A673 (cell line): ENCODE measurements around the gene SERP2. TPM values are rescaled to one million over a fixed set of nuclear protein-coding genes. Genes with fewer than 3 reads are reported as not detected.

Experiments
- BruUV-seq: library from RNA; stranded (reverse); fragments of 400-500 nt; replicated peaks from 2 replicates; lab custom pipeline; 2021; lab: Mats Ljungman, UMichigan
- CTCF ChIA-PET: fragments of 300-600 bp; sonication (Branson Sonifier 250); formaldehyde crosslinking; loops from one replicate; lab custom pipeline; 2022; ENCODE audit warnings: antibody characterized with exemption; lab: Charles Lee
- POLR2A ChIA-PET: fragments of 300-600 bp; sonication (Branson Sonifier 250); formaldehyde crosslinking; loops from one replicate; lab custom pipeline; 2022; ENCODE audit warnings: antibody characterized with exemption; ENCODE audit not compliant: low non-redundant PET; lab: Charles Lee
- DNase-seq: peaks from one replicate; pipeline ENCODE4 v3.0.0-alpha.2; 2015; ENCODE audit warnings: low spot score
- H3K27ac ChIP-seq: fragments of 200-600 bp; sonication (generic); 2 replicates; pipeline ENCODE4 v1.5.1; 2016; ENCODE audit warnings: mixed run types, low read depth, mild to moderate bottlenecking, mixed read lengths, antibody characterized with exemption, low read length; ENCODE audit not compliant: poor library complexity, severe bottlenecking
- H3K27me3 ChIP-seq: fragments of 200-600 bp; sonication (generic); replicated peaks from 2 replicates; pipeline ENCODE4 v1.6.1; 2017; ENCODE audit warnings: mixed run types, low read depth, mild to moderate bottlenecking, mixed read lengths, antibody characterized with exemption, low read length; ENCODE audit not compliant: insufficient read depth, poor library complexity
- H3K36me3 ChIP-seq: fragments of 200-600 bp; sonication (generic); 2 replicates; pipeline ENCODE4 v1.6.1; 2016; ENCODE audit warnings: mixed run types, mild to moderate bottlenecking, mixed read lengths, antibody characterized with exemption, low read length; ENCODE audit not compliant: insufficient read depth, poor library complexity, severe bottlenecking
- H3K4me1 ChIP-seq: fragments of 200-600 bp; sonication (generic); 2 replicates; pipeline ENCODE4 v1.6.1; 2017; ENCODE audit warnings: mixed run types, mild to moderate bottlenecking, mixed read lengths, antibody characterized with exemption, low read length; ENCODE audit not compliant: insufficient read depth, poor library complexity, severe bottlenecking
- H3K4me3 ChIP-seq: fragments of 200-600 bp; sonication (generic); 2 replicates; pipeline ENCODE4 v1.5.1; 2016; ENCODE audit warnings: low read depth, mixed run types, mild to moderate bottlenecking, mixed read lengths, low read length; ENCODE audit not compliant: poor library complexity, severe bottlenecking
- H3K9me3 ChIP-seq: fragments of 200-600 bp; sonication (generic); 2 replicates; pipeline ENCODE4 v1.6.1; 2016; ENCODE audit warnings: mixed run types, low read depth, mild to moderate bottlenecking, mixed read lengths, antibody characterized with exemption, low read length; ENCODE audit not compliant: poor library complexity, severe bottlenecking
- CTCF ChIP-seq: fragments of 300-800, 200-600 bp; sonication (generic); conservative IDR thresholded peaks from 2 replicates; pipeline ENCODE4 v1.5.1; 2017; ENCODE audit warnings: low read depth, mild to moderate bottlenecking, antibody characterized with exemption, low read length, moderate library complexity, mixed read lengths
- EZH2 ChIP-seq: fragments of 200-600 bp; sonication (generic); IDR thresholded peaks from 2 replicates; pipeline ENCODE4 v1.6.1; 2017; ENCODE audit warnings: borderline replicate concordance, low read depth, mild to moderate bottlenecking, mixed read lengths, antibody characterized with exemption, low read length; ENCODE audit not compliant: poor library complexity, severe bottlenecking
- intact Hi-C: fragments of 100-400 bp; cut with micrococcal nuclease; formaldehyde crosslinking; loops from one replicate; pipeline ENCODE4 v1.10.0; 2022; ENCODE audit not compliant: unreplicated experiment
- total RNA-seq: library from RNA; stranded (reverse); gene quantifications from 2 replicates; pipeline ENCODE4 v1.2.3, GENCODE V29; 2021

Gene SERP2
- total RNA-seq, 1 experiment from 2014 or later, result 0.69 TPM

- BruUV-seq, result no TSS peak
- Histone ChIP-seq H3K4me1 (no peaks in the 10 kb centered on the region), H3K27ac (no peak overlapping the region), H3K27me3 (no peaks in the 10 kb centered on the region), H3K9me3 (no peaks in the 10 kb centered on the region), H3K4me3 (no peak overlapping the region), H3K36me3 (no peaks in the 10 kb centered on the region)
- intact Hi-C loops, result no loop called here
- no peak for DNase-seq
- ChIA-PET CTCF (no interaction called here), POLR2A (no interaction called here)
- TF ChIP-seq CTCF (no peak), EZH2 (no peak)
These were observed 25.4 kb downstream of the SERP2 start for GRCh38 chr13:44399074-44399473.

GRCh38 chr13:44400736-44401135, 27.1 kb downstream of the SERP2 start:
- POLR2A ChIA-PET, result no interaction called here
- CTCF ChIA-PET, result no interaction called here
- intact Hi-C loops, result no loop called here
- no peak overlapping the region for H3K27ac ChIP-seq
- no peaks in the 10 kb centered on the region for H3K9me3 ChIP-seq
- no peaks in the 10 kb centered on the region for H3K27me3 ChIP-seq
- no TSS peak for BruUV-seq
- no peak for DNase-seq
- no peaks in the 10 kb centered on the region for H3K4me1 ChIP-seq
- H3K4me3 ChIP-seq, result no peak overlapping the region
- no peaks in the 10 kb centered on the region for H3K36me3 ChIP-seq
- TF ChIP-seq CTCF (no peak), EZH2 (no peak)

- CTCF ChIA-PET, result interaction anchor here (0.6 kb wide), 1 partner anchor 152 kb away, joined by 3 read pairs; no protein-coding TSS in a partner anchor
- TF ChIP-seq CTCF, result no peak
- TF ChIP-seq EZH2, result no peak
- POLR2A ChIA-PET, result no interaction called here
These were observed 28.0 kb downstream of the SERP2 start for GRCh38 chr13:44401577-44401976.

More at GRCh38 chr13:44401577-44401976, 28.0 kb downstream of the SERP2 start:
- H3K27me3 ChIP-seq, result no peaks in the 10 kb centered on the region
- no peak overlapping the region for H3K27ac ChIP-seq
- no peaks in the 10 kb centered on the region for H3K9me3 ChIP-seq
- H3K4me3 ChIP-seq, result no peak overlapping the region
- no peaks in the 10 kb centered on the region for H3K4me1 ChIP-seq
- no peaks in the 10 kb centered on the region for H3K36me3 ChIP-seq
- intact Hi-C loops, result no loop called here
- DNase-seq, result no peak
- no TSS peak for BruUV-seq
